Type B pancreatic cell (in vitro differentiated cells): Measurements from ENCODE around the gene HSP90AB1. TPM values are rescaled to one million over a fixed set of nuclear protein-coding genes. Genes with fewer than 3 reads are reported as not detected.

ENCODE experiments used
- DNase-seq: peaks from one replicate; pipeline ENCODE4 v3.0.0; 2021; ENCODE audit warnings: mixed read lengths; ENCODE audit not compliant: unreplicated experiment; ENCODE audit errors: extremely low spot score
- H3K27ac Mint-ChIP-seq: 2 replicates; pipeline ENCODE4 v1.8.0; 2021; ENCODE audit warnings: mild to moderate bottlenecking, mixed read lengths
- H3K27me3 Mint-ChIP-seq: 2 replicates; pipeline ENCODE4 v1.8.0; 2021; ENCODE audit warnings: mixed read lengths
- H3K36me3 Mint-ChIP-seq: 2 replicates; pipeline ENCODE4 v1.8.0; 2021; ENCODE audit warnings: mixed read lengths
- H3K4me1 Mint-ChIP-seq: one replicate; pipeline ENCODE4 v1.8.0; 2021; ENCODE audit warnings: mixed read lengths; ENCODE audit not compliant: unreplicated experiment
- H3K4me3 Mint-ChIP-seq: 2 replicates; pipeline ENCODE4 v1.8.0; 2021; ENCODE audit warnings: mild to moderate bottlenecking, mixed read lengths
- H3K9me3 Mint-ChIP-seq: 2 replicates; pipeline ENCODE4 v1.8.0; 2021; ENCODE audit warnings: mixed read lengths
- total RNA-seq: library from RNA; stranded (reverse); gene quantifications from 2 replicates; pipeline ENCODE4 v1.2.1, GENCODE V29; 2021; ENCODE audit warnings: low replicate concordance
- TF ChIP-seq, protein P1 (sequence below): fragments of 200-600 bp; sonication (generic); conservative IDR thresholded peaks from 2 replicates; pipeline ENCODE4 v1.5.0; 2021; ENCODE audit warnings: antibody characterized with exemption, mild to moderate bottlenecking

HSP90AB1 gene
- total RNA-seq, 1 donor from 2014 or later = 1,082 TPM

DNA sequence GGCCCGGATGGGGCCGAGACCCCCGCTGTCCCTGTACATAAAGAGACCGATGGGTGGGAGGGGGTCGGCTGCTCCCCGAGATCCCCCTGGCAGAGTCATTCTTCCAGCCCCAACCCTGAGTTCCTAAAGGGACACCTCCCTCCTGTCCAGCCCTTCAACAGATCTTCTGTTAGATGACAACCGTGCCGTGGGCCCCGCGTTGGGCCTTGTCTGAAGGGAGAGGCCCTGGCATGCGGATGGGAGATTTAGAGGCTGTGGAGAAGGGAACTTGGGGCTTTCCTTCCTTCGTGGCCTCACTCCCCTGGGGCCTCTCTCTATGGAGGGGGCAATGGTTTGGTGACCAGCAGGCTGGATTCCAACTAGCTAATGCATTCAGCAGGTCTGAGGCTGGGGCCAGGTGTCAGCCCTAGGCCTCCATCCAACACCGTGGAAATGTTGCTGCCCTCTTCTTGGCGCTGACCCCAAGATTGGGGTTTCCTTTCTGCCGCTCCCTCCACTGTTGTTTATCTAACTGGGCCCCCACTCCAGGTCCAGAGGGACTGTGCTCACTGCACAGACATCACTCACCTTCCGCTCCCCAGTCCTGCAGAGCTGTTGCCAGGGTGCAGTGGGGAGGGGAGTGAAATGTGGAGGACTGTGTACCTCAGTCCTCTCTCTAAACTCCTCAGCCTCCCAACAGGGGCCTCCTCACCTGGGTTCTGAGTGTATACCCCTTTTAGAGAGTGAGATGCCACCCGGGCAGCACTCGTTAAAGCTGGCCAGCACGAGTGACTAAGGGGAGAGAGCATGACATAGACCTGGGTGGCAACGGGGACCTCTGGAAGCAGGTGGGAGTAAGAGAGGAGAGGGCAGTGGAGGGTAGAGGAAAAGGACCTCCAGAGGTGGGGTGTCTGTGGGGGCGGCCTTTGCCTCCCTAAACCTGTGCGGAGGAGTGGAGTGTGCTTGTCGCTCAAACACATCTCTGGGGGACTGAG, 30.1 kb downstream of the HSP90AB1 start:
- Mint-ChIP-seq H3K36me3 (no peaks in the 10 kb centered on the region), H3K9me3 (no peaks in the 10 kb centered on the region), H3K27me3 (peaks cover 67% of the 10 kb centered on the region), H3K4me3 (no peak overlapping the region), H3K4me1 (no peaks in the 10 kb centered on the region), H3K27ac (no peak overlapping the region)
- DNase-seq = no peak
- TF ChIP-seq, protein P1, sequence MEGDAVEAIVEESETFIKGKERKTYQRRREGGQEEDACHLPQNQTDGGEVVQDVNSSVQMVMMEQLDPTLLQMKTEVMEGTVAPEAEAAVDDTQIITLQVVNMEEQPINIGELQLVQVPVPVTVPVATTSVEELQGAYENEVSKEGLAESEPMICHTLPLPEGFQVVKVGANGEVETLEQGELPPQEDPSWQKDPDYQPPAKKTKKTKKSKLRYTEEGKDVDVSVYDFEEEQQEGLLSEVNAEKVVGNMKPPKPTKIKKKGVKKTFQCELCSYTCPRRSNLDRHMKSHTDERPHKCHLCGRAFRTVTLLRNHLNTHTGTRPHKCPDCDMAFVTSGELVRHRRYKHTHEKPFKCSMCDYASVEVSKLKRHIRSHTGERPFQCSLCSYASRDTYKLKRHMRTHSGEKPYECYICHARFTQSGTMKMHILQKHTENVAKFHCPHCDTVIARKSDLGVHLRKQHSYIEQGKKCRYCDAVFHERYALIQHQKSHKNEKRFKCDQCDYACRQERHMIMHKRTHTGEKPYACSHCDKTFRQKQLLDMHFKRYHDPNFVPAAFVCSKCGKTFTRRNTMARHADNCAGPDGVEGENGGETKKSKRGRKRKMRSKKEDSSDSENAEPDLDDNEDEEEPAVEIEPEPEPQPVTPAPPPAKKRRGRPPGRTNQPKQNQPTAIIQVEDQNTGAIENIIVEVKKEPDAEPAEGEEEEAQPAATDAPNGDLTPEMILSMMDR = no peak

DNA sequence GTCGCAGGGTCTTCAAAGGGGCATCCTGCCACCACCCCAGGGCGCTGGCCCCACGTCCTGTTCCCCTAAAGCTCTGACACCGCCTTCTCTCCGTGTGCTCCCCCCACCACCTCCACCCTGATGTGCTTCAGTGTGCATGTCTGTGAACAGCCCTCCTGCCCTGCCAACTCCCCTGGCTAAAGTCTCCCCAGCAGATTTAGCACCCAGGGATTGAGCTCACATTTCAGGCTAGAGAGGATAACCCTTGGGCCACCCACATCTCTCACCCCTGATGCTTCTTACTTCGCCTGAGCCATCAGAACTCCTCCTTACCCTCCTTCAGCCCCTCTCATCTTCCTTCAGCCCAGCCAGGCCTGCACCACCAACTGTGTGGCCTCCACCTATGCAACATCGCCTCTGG, 30.9 kb downstream of the HSP90AB1 start:
- no peak overlapping the region for H3K4me3 Mint-ChIP-seq
- TF ChIP-seq, protein P1 = no peak
- no peaks in the 10 kb centered on the region for H3K4me1 Mint-ChIP-seq
- H3K27me3 Mint-ChIP-seq = peaks cover 64% of the 10 kb centered on the region
- no peak overlapping the region for H3K27ac Mint-ChIP-seq
- no peaks in the 10 kb centered on the region for H3K9me3 Mint-ChIP-seq
- DNase-seq = no peak
- no peaks in the 10 kb centered on the region for H3K36me3 Mint-ChIP-seq

DNA sequence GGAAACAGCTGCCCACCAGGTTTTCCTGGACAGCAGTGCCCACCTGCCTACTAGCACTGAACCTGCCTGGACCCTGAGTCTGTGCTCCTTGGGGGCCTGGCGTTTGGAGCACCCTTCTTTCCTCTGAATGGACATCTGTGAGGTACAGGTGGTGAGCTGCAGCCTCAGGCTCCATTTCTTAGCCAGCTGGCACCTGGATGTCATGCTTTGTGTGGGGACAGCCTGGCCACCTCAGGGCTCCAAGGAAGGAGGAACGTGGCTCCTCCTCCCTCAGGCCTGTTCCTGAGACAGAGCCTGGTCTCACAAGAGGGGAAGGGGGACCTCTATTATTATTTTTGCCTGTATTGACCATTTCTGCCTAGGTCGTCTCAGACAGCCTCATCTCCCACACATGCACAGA, 31.4 kb downstream of the HSP90AB1 start:
- H3K9me3 Mint-ChIP-seq = no peaks in the 10 kb centered on the region
- H3K36me3 Mint-ChIP-seq = no peaks in the 10 kb centered on the region
- H3K4me3 Mint-ChIP-seq = no peak overlapping the region
- DNase-seq = no peak
- H3K4me1 Mint-ChIP-seq = no peaks in the 10 kb centered on the region
- no peak overlapping the region for H3K27ac Mint-ChIP-seq
- TF ChIP-seq, protein P1 = no peak
- H3K27me3 Mint-ChIP-seq = peaks cover 63% of the 10 kb centered on the region

DNA sequence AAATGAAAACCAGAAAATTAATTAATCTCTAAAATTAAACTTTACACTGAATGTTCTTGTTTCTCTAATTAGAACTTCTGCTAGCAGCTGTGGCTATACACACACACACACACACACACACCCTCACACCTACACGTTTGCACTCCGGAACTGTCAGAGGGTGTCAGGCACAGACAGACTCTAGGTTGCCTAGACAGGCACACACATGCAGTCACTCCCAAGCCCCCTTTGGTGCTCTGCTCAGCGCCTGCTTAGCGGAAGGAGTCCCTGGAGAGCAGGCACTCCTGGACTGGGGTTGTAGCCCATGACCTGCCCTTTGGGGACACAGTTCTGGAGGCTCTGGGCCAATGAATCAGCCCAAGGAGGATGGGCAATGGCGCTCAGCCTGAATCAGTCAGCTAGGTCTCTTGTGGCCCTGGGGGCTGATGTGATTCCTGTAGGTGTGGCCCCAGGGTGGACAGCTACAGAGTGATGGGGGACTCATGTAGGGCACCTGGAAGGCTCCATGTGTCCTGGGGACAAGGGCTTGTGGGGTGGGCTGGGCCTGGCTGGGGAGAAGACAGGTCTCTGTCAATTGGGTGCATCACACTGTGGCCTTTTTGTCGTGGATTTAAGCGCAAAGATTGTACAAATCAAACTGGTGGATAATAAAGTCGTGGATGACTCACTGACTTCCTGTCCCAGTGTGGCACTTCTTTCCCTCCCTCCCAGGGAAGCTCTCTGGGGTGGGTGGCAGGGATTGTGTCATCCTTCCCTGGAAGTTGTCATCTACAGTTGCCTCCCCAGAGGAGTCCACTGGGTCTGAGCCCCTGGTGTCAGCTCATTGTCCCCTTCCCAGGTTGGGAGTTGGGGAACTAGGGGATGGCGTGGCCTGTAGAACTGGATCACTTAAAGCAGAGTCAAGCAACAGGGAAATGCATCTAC, 32.1 kb downstream of the HSP90AB1 start:
- Mint-ChIP-seq H3K4me1 (no peaks in the 10 kb centered on the region), H3K27ac (no peak overlapping the region), H3K9me3 (no peaks in the 10 kb centered on the region), H3K36me3 (no peaks in the 10 kb centered on the region), H3K4me3 (no peak overlapping the region), H3K27me3 (peaks cover 66% of the 10 kb centered on the region)
- no peak for DNase-seq
- TF ChIP-seq, protein P1 = no peak

DNA sequence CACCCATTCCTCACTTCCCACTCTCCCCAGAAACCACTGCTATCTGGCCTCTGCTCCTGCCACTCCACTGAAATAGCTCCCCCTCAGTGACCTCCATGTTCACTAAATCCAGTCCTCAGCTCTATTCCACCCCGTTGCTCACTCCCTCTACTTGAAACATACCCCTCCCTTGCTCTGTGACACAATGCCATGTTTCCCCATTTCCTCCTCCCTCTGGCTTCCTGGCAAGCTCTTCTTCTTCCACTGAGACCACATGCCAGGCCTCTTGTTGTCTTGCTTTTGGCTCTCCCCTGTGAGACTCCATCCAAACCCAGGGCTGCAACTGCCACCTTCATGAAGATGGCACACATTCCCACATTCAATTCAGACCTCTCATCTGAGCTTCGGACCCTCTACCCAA, 37.2 kb downstream of the HSP90AB1 start:
- TF ChIP-seq, protein P1 = no peak
- Mint-ChIP-seq H3K9me3 (no peaks in the 10 kb centered on the region), H3K27ac (no peak overlapping the region), H3K4me3 (no peak overlapping the region), H3K4me1 (no peaks in the 10 kb centered on the region), H3K36me3 (no peaks in the 10 kb centered on the region), H3K27me3 (peaks cover 81% of the 10 kb centered on the region)
- no peak for DNase-seq
